Suprapubic skin (tissue), 3 donors: ENCODE results near the gene ATP6AP1.

Source experiments
- CTCF ChIP-seq, 2 donors: fragments of 200-600 bp in 1 of 2; fragments of 450-650 bp in 1 of 2; sonication (generic) in 1 of 2; IDR thresholded peaks; one replicate each; pipeline ENCODE4 v1.5.1; 2016 to 2019; ENCODE audit warnings: antibody characterized with exemption in 2 of 2, mild to moderate bottlenecking in 1 of 2, moderate library complexity in 1 of 2
- POLR2A ChIP-seq, 2 donors: fragments of 450-650 bp; IDR thresholded peaks; one replicate each; pipeline ENCODE4 v1.6.1; 2017; ENCODE audit warnings: antibody characterized with exemption in 2 of 2, mild to moderate bottlenecking in 2 of 2, moderate library complexity in 2 of 2

GRCh38 chrX:154397888-154398667, 30.4 kb upstream of the ATP6AP1 start, which contains the start of gene RPL10:
- TF ChIP-seq CTCF (IDR thresholded peaks at IDR 0.05): no peak
- peak; percentile 94 to 95 for TF ChIP-seq POLR2A (IDR thresholded peaks at IDR 0.05)
